Neuronal stem cell (in vitro differentiated cells): ENCODE results near the gene UBE2L6. TPM values are rescaled to one million over a fixed set of nuclear protein-coding genes. Genes with fewer than 3 reads are reported as not detected.

ENCODE experiments used
- DNase-seq: peaks from one replicate; pipeline ENCODE4 v3.0.0-alpha.2; 2013; ENCODE audit warnings: low spot score
- H2AFZ ChIP-seq: one replicate; pipeline ENCODE4 v1.6.1; 2013; ENCODE audit warnings: mild to moderate bottlenecking, low read length, inconsistent platforms
- H2AK5ac ChIP-seq: 2 replicates; pipeline ENCODE4 v1.6.1; 2013; ENCODE audit warnings: low read depth, mild to moderate bottlenecking, inconsistent platforms, low read length, moderate library complexity, mixed read lengths
- H2BK120ac ChIP-seq: 2 replicates; pipeline ENCODE4 v1.6.1; 2013; ENCODE audit warnings: low read depth, mild to moderate bottlenecking, inconsistent platforms, low read length, moderate library complexity, mixed read lengths
- H2BK12ac ChIP-seq: one replicate; pipeline ENCODE4 v1.6.1; 2013; ENCODE audit warnings: low read length, inconsistent platforms
- H2BK15ac ChIP-seq: 2 replicates; pipeline ENCODE4 v1.6.1; 2013; ENCODE audit warnings: mild to moderate bottlenecking, low read length, inconsistent platforms, mixed read lengths
- H2BK5ac ChIP-seq: one replicate; pipeline ENCODE4 v1.6.1; 2013; ENCODE audit warnings: inconsistent platforms, mild to moderate bottlenecking, low read length, moderate library complexity
- H3K14ac ChIP-seq: one replicate; pipeline ENCODE4 v1.6.1; 2013; ENCODE audit warnings: low read length, inconsistent platforms
- H3K18ac ChIP-seq: 2 replicates; pipeline ENCODE4 v1.6.1; 2013; ENCODE audit warnings: low read length, inconsistent platforms
- H3K23ac ChIP-seq: 2 replicates; pipeline ENCODE4 v1.6.1; 2013; ENCODE audit warnings: low read depth, mild to moderate bottlenecking, mixed read lengths, low read length, inconsistent platforms; ENCODE audit not compliant: poor library complexity
- H3K27ac ChIP-seq: replicated peaks from 3 replicates; pipeline ENCODE4 v1.5.1; 2013; ENCODE audit warnings: low read length, inconsistent platforms
- H3K27me3 ChIP-seq, 3 experiments: 2 replicates each; pipeline ENCODE4 v1.6.1; 2013; ENCODE audit warnings: low read length in 3 of 3, mild to moderate bottlenecking in 2 of 3, inconsistent platforms in 1 of 3, low read depth in 1 of 3, mixed read lengths in 1 of 3, moderate library complexity in 1 of 3; ENCODE audit not compliant: control insufficient read depth in 3 of 3, insufficient read depth in 3 of 3
- H3K36me3 ChIP-seq, 2 donors: replicated peaks in 1 of 2; 2 replicates each; pipeline ENCODE4 v1.6.1; 2013; ENCODE audit warnings: low read length in 2 of 2; ENCODE audit not compliant: control insufficient read depth in 2 of 2, insufficient read depth in 2 of 2
- H3K4ac ChIP-seq: 2 replicates; pipeline ENCODE4 v1.6.1; 2013; ENCODE audit warnings: inconsistent platforms, mild to moderate bottlenecking, low read length, moderate library complexity
- H3K4me1 ChIP-seq, 2 donors: 1 replicate in 1 of 2; 2 replicates in 1 of 2; pipeline ENCODE4 v1.6.1; 2013; ENCODE audit warnings: low read length in 2 of 2, low read depth in 1 of 2; ENCODE audit not compliant: control insufficient read depth in 2 of 2, insufficient read depth in 1 of 2
- H3K4me2 ChIP-seq: one replicate; pipeline ENCODE4 v1.6.1; 2013; ENCODE audit warnings: mild to moderate bottlenecking, low read length, inconsistent platforms; ENCODE audit not compliant: insufficient read depth, poor library complexity, severe bottlenecking
- H3K4me3 ChIP-seq, 2 donors: 2 replicates each; pipeline ENCODE4 v1.5.1; 2013; ENCODE audit warnings: low read length in 2 of 2, mild to moderate bottlenecking in 2 of 2, inconsistent platforms in 1 of 2, moderate library complexity in 1 of 2
- H3K79me1 ChIP-seq: one replicate; pipeline ENCODE4 v1.6.1; 2013; ENCODE audit warnings: low read depth, mild to moderate bottlenecking, inconsistent platforms, low read length, moderate library complexity
- H3K9ac ChIP-seq: one replicate; pipeline ENCODE4 v1.6.1; 2013; ENCODE audit warnings: mild to moderate bottlenecking, low read depth, low read length, inconsistent platforms; ENCODE audit not compliant: poor library complexity
- H3K9me3 ChIP-seq, 2 donors: replicated peaks in 1 of 2; 2 replicates each; pipeline versions ENCODE3 to v1.6.1; 2013; ENCODE audit warnings: low read length in 2 of 2, mild to moderate bottlenecking in 2 of 2, inconsistent platforms in 1 of 2, low read depth in 1 of 2, mixed read lengths in 1 of 2, moderate library complexity in 1 of 2; ENCODE audit not compliant: control insufficient read depth in 2 of 2, insufficient read depth in 1 of 2
- H4K8ac ChIP-seq: one replicate; pipeline ENCODE4 v1.6.1; 2013; ENCODE audit warnings: low read depth, mild to moderate bottlenecking, inconsistent platforms, low read length, moderate library complexity
- H4K91ac ChIP-seq: one replicate; pipeline ENCODE4 v1.6.1; 2013; ENCODE audit warnings: low read length, low read depth, mild to moderate bottlenecking, inconsistent platforms; ENCODE audit not compliant: poor library complexity
- WGBS, 2 donors: extraction: QIAGEN DNeasy Blood & Tissue Kit; methylation state at CpG; one replicate each; pipeline ENCODE4 v1.1.7; 2013; ENCODE audit warnings: missing lambda C conversion rate in 2 of 2, mixed read lengths in 1 of 2; ENCODE audit not compliant: insufficient read length in 2 of 2, insufficient replicate concordance in 1 of 2; ENCODE audit errors: extremely low coverage in 2 of 2; 5-methylcytosine and 5-hydroxymethylcytosine counted together
- polyA plus RNA-seq, 2 experiments: library from polyadenylated mRNA; stranded (reverse); fragments of 200-250 nt; gene quantifications; one replicate each; pipeline ENCODE4 v1.2.3, GENCODE V29; 2013

The UBE2L6 gene
- polyA plus RNA-seq (2013, experiment 1 of 2): 138 TPM
- 134 TPM for polyA plus RNA-seq (2013, experiment 2 of 2)

DNA sequence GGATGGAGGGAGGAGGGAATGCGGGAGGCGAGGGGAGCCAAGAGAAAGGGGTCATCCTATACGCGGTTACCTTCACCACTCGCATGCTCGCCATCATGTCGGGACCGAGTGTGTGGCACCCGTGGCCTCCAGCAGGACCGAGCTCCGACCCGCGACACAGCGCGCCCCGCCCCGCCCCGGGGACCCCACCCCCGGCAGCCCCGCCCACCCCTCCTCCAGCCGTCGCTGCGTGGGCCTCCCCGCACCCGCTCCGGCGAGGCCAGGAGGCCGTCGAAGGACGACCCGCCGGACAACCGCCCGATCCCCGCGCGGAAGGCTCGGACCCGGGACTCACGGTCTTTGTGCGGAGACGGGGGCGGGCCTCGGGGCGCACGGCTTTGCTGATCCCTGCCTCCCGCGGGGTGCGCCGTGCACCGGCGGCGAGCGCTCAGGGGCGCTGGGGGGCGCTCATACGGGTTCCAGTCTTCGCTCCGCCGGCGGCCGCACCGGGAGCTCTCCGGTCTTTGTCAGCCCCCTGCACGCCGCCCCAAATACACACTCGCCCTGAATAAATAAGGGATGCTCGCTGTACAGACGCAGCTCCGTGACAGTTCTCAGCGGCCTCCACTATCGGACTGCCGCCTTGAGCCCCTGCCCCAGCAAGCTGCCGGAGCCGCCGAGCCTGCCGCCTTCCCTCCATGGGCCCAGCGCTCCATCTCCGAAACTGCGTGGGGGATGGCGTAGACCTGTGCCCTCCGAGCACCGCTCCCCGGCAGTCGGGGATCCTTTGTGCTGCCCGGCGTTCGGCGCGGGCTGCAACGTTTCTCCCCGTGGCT, at the start of gene UBE2L6:
Gene UBE2L6 (minus strand): TSS at position 158 of the 815 bp plus-strand sequence. CDS start 61 bp downstream, at position 97.
- H3K27ac ChIP-seq: peak within 1 kb of the TSS; percentile 96
- no CpG with 5 or more reads among the region's 92 CpGs for WGBS, 2 donors

GRCh38 chr11:57616595-57616994, 49.1 kb upstream of the UBE2L6 start:
- no peak overlapping the region for H4K8ac ChIP-seq
- H4K91ac ChIP-seq: no peak overlapping the region
- H3K4me1 ChIP-seq: peaks cover 0 to 1% of the 10 kb centered on the region in 2 donors
- peaks cover 6 to 28% of the 10 kb centered on the region in 2 donors for H3K9me3 ChIP-seq
- WGBS, 2 donors: no CpG with 5 or more reads among the region's 3 CpGs
- no peak overlapping the region for H2AK5ac ChIP-seq
- no peak overlapping the region for H3K4me3 ChIP-seq
- no peak overlapping the region for H3K9ac ChIP-seq
- H3K4me2 ChIP-seq: no peak overlapping the region
- H3K23ac ChIP-seq: no peak overlapping the region
- peaks cover 10 to 48% of the 10 kb centered on the region in 2 donors for H3K36me3 ChIP-seq
- no peak for DNase-seq
- H3K18ac ChIP-seq: no peak overlapping the region
- H2BK15ac ChIP-seq: no peak overlapping the region
- no peaks in the 10 kb centered on the region for H3K27me3 ChIP-seq
- no peak overlapping the region for H3K27ac ChIP-seq
- H3K79me1 ChIP-seq: no peaks in the 10 kb centered on the region
- H2BK120ac ChIP-seq: no peak overlapping the region
- no peak overlapping the region for H3K4ac ChIP-seq
- no peak overlapping the region for H2BK5ac ChIP-seq
- H3K14ac ChIP-seq: no peak overlapping the region
- no peak overlapping the region for H2BK12ac ChIP-seq
- no peak overlapping the region for H2AFZ ChIP-seq

More for the DNA sequence above, at the start of gene UBE2L6:
- Histone ChIP-seq H3K18ac (peak within 1 kb of the TSS; percentile 100), H2AFZ (peak within 1 kb of the TSS; percentile 96), H2BK15ac (peak within 1 kb of the TSS; percentile 100), H3K4me1 (peaks cover 15 to 22% of the 10 kb centered on the region in 2 donors), H3K27me3 (no peaks in the 10 kb centered on the region), H3K4me3 (peak within 1 kb of the TSS; percentile 96 to 98), H3K9ac (peak within 1 kb of the TSS; percentile 100), H3K23ac (peak within 1 kb of the TSS; percentile 96), H4K8ac (no peak within 1 kb of the TSS), H3K9me3 (peaks cover 0 to 2% of the 10 kb centered on the region in 2 donors), H3K4me2 (peak within 1 kb of the TSS; percentile 96), H3K4ac (peak within 1 kb of the TSS; percentile 100), H3K79me1 (peaks cover 3% of the 10 kb centered on the region), H3K36me3 (peaks cover 0 to 9% of the 10 kb centered on the region in 2 donors), H4K91ac (peak within 1 kb of the TSS; percentile 98), H3K14ac (peak within 1 kb of the TSS; percentile 94), H2BK12ac (peak within 1 kb of the TSS; percentile 78), H2AK5ac (peak within 1 kb of the TSS; percentile 100), H2BK120ac (peak within 1 kb of the TSS; percentile 89), H2BK5ac (peak within 1 kb of the TSS; percentile 99)
- peak; percentile 65 for DNase-seq

DNA sequence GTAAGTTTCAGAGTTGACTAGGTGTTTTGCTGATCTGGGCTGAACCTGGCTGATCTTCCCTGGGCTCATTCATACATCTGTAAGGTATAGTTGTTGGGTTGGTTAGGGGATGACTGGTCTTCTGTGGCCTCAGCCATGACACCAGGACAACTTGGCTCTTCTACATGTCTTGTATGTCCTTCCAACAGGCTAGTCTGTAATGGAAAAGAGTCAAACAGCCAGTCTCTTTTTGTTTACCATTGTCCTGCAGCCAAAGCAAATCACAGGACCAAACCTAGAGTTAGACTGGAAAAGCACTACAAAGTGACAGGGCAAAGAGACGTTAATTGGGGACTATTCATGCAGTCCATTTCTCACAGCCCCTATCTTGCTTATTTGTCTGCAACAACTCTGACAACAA, 47.8 kb upstream of the UBE2L6 start:
- no peaks in the 10 kb centered on the region for H3K27me3 ChIP-seq
- no peak for DNase-seq
- no peak overlapping the region for H3K4me3 ChIP-seq
- no peak overlapping the region for H2BK120ac ChIP-seq
- H2BK5ac ChIP-seq: no peak overlapping the region
- no peak overlapping the region for H2AFZ ChIP-seq
- H3K9ac ChIP-seq: no peak overlapping the region
- H2BK12ac ChIP-seq: no peak overlapping the region
- H2AK5ac ChIP-seq: no peak overlapping the region
- peaks cover 0 to 1% of the 10 kb centered on the region in 2 donors for H3K4me1 ChIP-seq
- H3K23ac ChIP-seq: no peak overlapping the region
- no peak overlapping the region for H3K4ac ChIP-seq
- peaks cover 6 to 18% of the 10 kb centered on the region in 2 donors for H3K9me3 ChIP-seq
- H3K4me2 ChIP-seq: no peak overlapping the region
- H3K36me3 ChIP-seq: peaks cover 14 to 57% of the 10 kb centered on the region in 2 donors
- no peak overlapping the region for H2BK15ac ChIP-seq
- H4K91ac ChIP-seq: no peak overlapping the region
- no peak overlapping the region for H3K18ac ChIP-seq
- no peak overlapping the region for H3K27ac ChIP-seq
- no peak overlapping the region for H3K14ac ChIP-seq
- H3K79me1 ChIP-seq: no peaks in the 10 kb centered on the region
- no peak overlapping the region for H4K8ac ChIP-seq
- WGBS, 2 donors: no CpG with 5 or more reads among the region's 1 CpG

DNA sequence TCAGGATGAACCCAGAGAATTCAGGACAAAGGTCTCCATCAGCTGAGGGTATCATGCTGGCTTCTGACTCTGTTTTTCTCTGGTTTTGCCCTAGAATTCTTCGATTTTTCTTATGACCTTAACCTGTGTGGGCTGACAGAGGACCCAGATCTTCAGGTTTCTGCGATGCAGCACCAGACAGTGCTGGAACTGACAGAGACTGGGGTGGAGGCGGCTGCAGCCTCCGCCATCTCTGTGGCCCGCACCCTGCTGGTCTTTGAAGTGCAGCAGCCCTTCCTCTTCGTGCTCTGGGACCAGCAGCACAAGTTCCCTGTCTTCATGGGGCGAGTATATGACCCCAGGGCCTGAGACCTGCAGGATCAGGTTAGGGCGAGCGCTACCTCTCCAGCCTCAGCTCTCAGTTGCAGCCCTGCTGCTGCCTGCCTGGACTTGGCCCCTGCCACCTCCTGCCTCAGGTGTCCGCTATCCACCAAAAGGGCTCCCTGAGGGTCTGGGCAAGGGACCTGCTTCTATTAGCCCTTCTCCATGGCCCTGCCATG, 46.8 kb upstream of the UBE2L6 start:
- H3K4me2 ChIP-seq: no peak overlapping the region
- peaks cover 13 to 66% of the 10 kb centered on the region in 2 donors for H3K36me3 ChIP-seq
- no peak overlapping the region for H2BK120ac ChIP-seq
- no peak overlapping the region for H3K9ac ChIP-seq
- H3K18ac ChIP-seq: no peak overlapping the region
- H2AK5ac ChIP-seq: no peak overlapping the region
- peaks cover 0 to 1% of the 10 kb centered on the region in 2 donors for H3K4me1 ChIP-seq
- no peak overlapping the region for H4K8ac ChIP-seq
- no peak overlapping the region for H3K14ac ChIP-seq
- no peak overlapping the region for H3K23ac ChIP-seq
- no peak overlapping the region for H2BK15ac ChIP-seq
- DNase-seq: no peak
- no CpG with 5 or more reads among the region's 10 CpGs for WGBS, 2 donors
- H3K9me3 ChIP-seq: peaks cover 2 to 8% of the 10 kb centered on the region in 2 donors
- no peak overlapping the region for H2BK5ac ChIP-seq
- no peak overlapping the region for H3K27ac ChIP-seq
- H3K27me3 ChIP-seq: no peaks in the 10 kb centered on the region
- no peak overlapping the region for H3K4me3 ChIP-seq
- H2BK12ac ChIP-seq: no peak overlapping the region
- no peak overlapping the region for H4K91ac ChIP-seq
- H3K79me1 ChIP-seq: no peaks in the 10 kb centered on the region
- H3K4ac ChIP-seq: no peak overlapping the region
- no peak overlapping the region for H2AFZ ChIP-seq
